KBM-7 (cell line): ENCODE results near the gene LHPP.

ENCODE experiments used
- DNase-seq: peaks from one replicate; pipeline ENCODE4 v3.0.0-alpha.2; 2015
- in situ Hi-C: fragments of 300-500 bp; cut with MboI; formaldehyde crosslinking; loops from 2 replicates; pipeline ENCODE4 v1.14.3; 2020; ENCODE audit warnings: low sequenced_read_pairs, low pct_unique_long_range_greater_than_20kb, mixed read lengths

Gene LHPP

DNA sequence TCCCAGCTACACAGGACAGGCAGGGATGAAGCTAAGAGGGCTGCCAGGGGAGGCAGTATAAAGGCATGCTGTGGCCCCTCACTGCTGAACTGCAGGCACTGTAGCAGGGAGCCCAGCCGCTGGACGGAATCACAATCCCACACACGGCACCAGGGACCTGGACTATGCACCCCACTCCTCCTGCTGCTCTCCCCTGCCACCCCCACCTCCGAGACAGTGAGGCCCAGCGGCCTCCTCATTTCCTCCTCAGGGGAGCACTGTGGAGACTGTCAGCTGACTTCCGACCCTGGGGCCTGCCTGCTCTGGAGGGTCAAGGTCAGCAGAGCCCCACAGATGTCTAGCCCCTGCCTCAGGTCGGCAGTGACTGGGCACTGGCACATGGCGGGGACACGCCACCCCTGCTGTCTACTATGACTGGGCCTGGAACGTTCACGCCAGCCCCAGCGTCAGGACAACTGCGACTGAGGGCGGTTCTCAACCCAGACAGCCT lies 189.8 kb downstream of the LHPP start:
- in situ Hi-C loops: no loop called here
- DNase-seq: no peak

- in situ Hi-C loops: no loop called here
Measured at GRCh38 chr10:124652200-124652599, 190.6 kb downstream of the LHPP start.

GRCh38 chr10:124652701-124653100 lies 191.1 kb downstream of the LHPP start:
- DNase-seq: no peak
- in situ Hi-C loops: no loop called here

More at GRCh38 chr10:124652200-124652599, 190.6 kb downstream of the LHPP start:
- no peak for DNase-seq

GRCh38 chr10:124653311-124653710 lies 191.7 kb downstream of the LHPP start:
- no peak for DNase-seq
- in situ Hi-C loops: no loop called here

- in situ Hi-C loops: no loop called here
- DNase-seq: no peak
Measured at GRCh38 chr10:124653811-124654651, 192.4 kb downstream of the LHPP start.

- no peak for DNase-seq
- in situ Hi-C loops: no loop called here
Measured at GRCh38 chr10:124654686-124655085, 193.1 kb downstream of the LHPP start.

DNA sequence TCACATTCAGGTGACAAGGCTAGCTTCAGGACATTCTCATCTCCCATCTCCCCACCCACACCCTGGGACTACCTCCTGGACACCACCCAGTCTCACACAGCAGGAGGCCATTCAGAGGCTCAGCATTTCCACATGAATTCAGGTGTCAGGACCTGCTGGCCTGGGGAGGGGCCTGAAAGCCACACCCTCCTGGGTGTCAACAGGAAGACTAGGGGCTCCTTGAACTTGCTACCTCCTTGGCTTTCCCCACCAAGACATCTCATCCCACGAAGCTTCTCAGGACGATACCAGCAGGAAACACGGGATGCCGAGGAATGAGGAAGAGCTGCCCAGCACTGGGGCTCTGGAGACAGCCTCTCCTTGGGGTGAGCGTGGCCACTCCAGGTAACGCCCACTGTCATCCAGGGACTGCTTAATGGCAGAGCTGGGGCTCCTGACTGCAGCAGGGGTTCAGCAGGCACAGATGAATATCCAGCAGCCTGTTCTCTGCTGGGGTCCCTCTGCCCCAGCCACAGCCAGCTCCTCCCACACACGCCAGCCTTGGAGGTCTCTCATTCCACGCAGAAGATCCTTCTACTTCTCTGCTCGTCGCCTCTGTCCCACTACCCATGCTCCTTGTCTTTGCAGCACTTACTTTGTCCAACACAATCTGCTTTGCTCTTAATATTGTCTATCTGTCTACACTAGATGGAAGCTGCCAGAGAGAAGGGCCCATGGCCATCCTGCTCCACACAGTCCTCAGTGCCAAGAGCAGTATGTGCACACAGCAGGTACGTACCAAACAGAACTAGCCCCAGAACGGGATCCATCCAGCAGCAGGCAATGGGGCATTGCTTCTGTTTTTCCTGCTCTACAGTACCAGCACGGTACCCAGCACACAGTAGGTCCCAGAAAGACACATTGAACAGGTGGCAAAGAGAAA lies 193.8 kb downstream of the LHPP start:
- in situ Hi-C loops: no loop called here
- DNase-seq: no peak

GRCh38 chr10:124656113-124656490 lies 194.5 kb downstream of the LHPP start:
- in situ Hi-C loops: no loop called here
- no peak for DNase-seq

GRCh38 chr10:124656541-124656940 lies 194.9 kb downstream of the LHPP start:
- in situ Hi-C loops: no loop called here
- no peak for DNase-seq

DNA sequence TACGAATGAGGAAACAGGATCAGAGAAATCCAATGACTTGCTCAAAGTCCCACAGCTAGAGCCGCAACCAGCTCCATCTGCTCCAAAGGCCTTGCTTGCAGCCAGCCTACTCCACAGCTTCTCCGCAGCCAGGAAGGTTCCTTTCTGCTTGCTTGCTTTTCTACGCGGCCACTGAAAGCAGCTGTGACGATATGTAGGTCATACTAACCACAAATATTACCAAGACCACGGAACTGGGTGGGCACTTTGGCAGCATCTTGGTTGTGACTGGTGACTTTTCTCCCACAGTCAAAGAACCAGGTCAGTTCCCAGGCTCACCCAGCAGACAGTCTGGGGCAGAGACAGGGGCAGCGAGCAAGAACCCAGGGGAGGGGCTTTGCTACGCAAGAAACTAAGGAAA lies 196.2 kb downstream of the LHPP start:
- in situ Hi-C loops: no loop called here
- DNase-seq: no peak

DNA sequence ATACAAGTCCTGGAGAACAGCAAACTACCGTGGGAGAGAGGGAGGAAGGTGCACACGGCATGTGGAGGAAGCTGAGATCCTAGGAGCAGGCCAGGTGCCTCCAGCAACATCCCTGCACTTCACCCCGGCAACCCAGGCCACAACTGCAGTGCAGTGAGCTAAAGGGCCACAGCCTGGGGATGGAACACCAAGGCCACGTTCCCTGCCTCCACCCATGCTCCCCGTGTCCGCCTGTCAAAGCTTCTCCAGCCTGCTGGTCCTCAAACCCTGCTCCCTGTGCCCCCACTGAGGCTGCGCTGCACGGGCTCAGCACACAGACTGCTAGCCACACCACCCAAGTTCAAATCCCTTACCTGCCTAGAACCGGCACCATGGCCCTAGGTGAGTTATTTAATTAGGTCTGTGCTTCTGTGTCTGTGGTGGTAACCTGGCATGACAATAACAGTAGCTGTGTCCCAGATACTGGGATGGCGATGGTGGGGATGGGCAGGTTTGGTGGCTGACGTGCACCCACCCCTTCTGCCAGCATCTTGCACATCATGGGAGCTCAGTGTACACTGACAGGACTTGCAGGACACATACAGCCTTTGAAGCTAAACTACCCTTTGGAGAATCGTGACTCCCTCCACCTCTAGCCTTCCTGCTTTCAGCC lies 197.1 kb downstream of the LHPP start:
- in situ Hi-C loops: no loop called here
- no peak for DNase-seq

DNA sequence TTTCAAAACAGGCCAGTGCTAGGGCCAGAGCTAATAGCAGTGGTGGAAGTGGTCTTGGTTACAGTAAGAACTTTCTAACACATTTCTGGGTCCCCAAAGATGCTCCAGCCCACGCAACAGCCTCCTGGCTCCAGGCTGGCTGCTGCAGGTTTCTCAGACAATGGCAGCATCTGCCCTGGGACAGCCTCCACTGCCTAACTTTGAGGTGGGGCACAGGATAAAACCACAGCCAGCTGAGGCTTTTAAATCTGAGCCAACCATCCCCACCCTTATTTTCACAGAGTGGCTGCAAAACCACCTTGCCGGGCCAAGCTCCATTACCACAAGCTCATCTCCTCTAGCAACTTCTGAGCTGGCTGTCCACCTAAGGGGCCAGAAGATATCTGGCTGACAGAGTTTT lies 197.8 kb downstream of the LHPP start:
- in situ Hi-C loops: no loop called here
- DNase-seq: no peak

DNA sequence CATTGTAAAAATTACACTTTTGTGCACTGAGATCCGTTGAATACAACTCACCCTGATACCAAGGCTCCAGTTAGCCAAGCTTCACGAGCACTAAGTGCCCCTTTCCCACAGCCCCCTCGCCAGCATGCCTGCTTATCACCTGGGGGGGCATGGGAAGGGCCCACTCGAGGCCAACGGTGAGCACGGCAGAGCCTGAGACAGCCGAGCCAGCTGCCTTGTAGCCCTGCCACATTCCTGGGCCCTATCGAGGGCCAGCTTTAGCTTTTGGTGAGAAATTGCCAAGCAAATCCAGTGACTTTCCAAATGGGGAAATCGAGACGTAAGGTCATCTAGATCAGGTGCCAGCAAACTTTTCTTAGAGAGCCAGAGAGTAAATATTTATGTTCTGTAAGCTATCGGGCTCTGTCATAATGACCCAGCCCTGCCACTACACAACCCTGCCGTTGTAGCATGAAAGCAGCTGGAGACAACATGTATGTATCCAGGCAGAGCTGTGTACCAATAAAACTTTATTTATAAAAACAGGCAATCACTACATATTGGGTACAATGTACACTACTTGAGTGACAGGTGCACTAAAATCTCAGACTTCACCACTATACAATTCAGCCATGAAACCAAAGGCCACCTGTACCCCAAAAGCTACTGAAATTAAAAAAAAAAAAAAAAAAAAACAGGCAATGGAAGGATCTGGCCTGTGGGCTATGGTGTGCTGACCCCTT lies 198.9 kb downstream of the LHPP start:
- in situ Hi-C loops: no loop called here
- DNase-seq: no peak

- in situ Hi-C loops: no loop called here
- no peak for DNase-seq
Measured at GRCh38 chr10:124661660-124662180, 200.1 kb downstream of the LHPP start.

DNA sequence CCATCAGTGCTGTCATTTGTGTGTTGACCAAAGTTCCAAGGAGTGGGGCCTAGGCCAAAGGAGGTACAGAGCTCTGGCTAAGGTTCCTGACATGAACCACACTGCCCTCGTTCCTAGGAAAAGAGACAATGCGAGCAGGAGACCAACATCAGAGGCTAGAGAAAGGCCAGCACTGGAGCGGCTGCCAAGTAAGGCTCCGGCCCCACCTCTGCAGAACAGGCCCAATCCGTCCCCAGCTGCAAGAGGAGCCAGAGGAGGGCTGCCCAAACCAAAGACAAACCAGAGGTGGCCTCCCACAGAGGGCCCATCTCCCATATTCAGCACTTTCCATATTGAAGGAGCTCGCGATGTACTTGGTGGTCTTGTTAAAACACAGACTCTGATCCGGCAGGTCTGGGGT lies 201.6 kb downstream of the LHPP start:
- in situ Hi-C loops: no loop called here
- DNase-seq: no peak
